K562 (cell line): ENCODE measurements around the gene CDKN2C. TPM values are rescaled to one million over a fixed set of nuclear protein-coding genes. Genes with fewer than 3 reads are reported as not detected.

Source experiments
- ARID3B ChIP-seq: fragments of 250-450 bp; sonication (Bioruptor Pico); IDR thresholded peaks from 2 replicates; pipeline ENCODE4 v1.4.0; 2020; ENCODE audit warnings: borderline replicate concordance
- ATF4 ChIP-seq: fragments of 450-650 bp; formaldehyde crosslinking; IDR thresholded peaks from 2 replicates; pipeline ENCODE4 v1.4.0; 2022; ENCODE audit warnings: mild to moderate bottlenecking, moderate library complexity
- E2F1 ChIP-seq: sonication (generic); formaldehyde crosslinking; IDR thresholded peaks from 2 replicates; pipeline ENCODE4 v1.8.1; 2023; ENCODE audit warnings: mild to moderate bottlenecking, missing genetic modification reagents, moderate library complexity
- E2F4 ChIP-seq: sonication (generic); formaldehyde crosslinking; IDR thresholded peaks from 2 replicates; pipeline ENCODE4 v1.8.0; 2022; ENCODE audit warnings: mild to moderate bottlenecking, low read depth, missing genetic modification reagents
- EP400 ChIP-seq: fragments of 450-650 bp; IDR thresholded peaks from 2 replicates; pipeline ENCODE4 v1.6.1; 2017; ENCODE audit warnings: antibody characterized with exemption, mild to moderate bottlenecking, moderate library complexity
- ESRRA ChIP-seq: fragments of 450-650 bp; IDR thresholded peaks from 2 replicates; pipeline ENCODE4 v1.6.1; 2014; ENCODE audit warnings: low read depth, mild to moderate bottlenecking, moderate library complexity, borderline replicate concordance
- HDAC6 ChIP-seq: IDR thresholded peaks from 2 replicates; pipeline ENCODE4 v1.6.1; 2012; ENCODE audit warnings: low read depth, mild to moderate bottlenecking, control low read depth, inconsistent platforms, low read length, moderate library complexity
- HEY1 ChIP-seq: fragments of 250-450 bp; sonication (Bioruptor Pico); IDR thresholded peaks from 2 replicates; pipeline ENCODE4 v1.5.0; 2020; ENCODE audit warnings: mild to moderate bottlenecking, moderate library complexity, borderline replicate concordance
- HNRNPL ChIP-seq: fragments of 200-400 bp; formaldehyde crosslinking; IDR thresholded peaks from 2 replicates; pipeline ENCODE4 v1.6.1; 2017; ENCODE audit warnings: low read depth, mild to moderate bottlenecking, low read length
- IRF9 ChIP-seq: fragments of 450-650 bp; IDR thresholded peaks from 2 replicates; pipeline ENCODE4 v1.6.1; 2016; ENCODE audit warnings: missing biosample characterization, missing genetic modification characterization
- NKRF ChIP-seq: fragments of 450-650 bp; IDR thresholded peaks from 2 replicates; pipeline ENCODE4 v1.6.1; 2016; ENCODE audit warnings: borderline replicate concordance
- YY1 ChIP-seq, 3 experiments: IDR thresholded peaks; 2 replicates each; pipeline ENCODE4 v1.6.1; 2011; ENCODE audit warnings: low read length in 2 of 3, mild to moderate bottlenecking in 2 of 3, moderate library complexity in 2 of 3, borderline replicate concordance in 1 of 3, control low read depth in 1 of 3, low read depth in 1 of 3; ENCODE audit not compliant: insufficient read depth in 3 of 3, insufficient replicate concordance in 2 of 3, control insufficient read depth in 1 of 3, insufficient read length in 1 of 3; ENCODE audit errors: extremely low read depth in 1 of 3
- ZFPM2 ChIP-seq: fragments of 250-450 bp; sonication (Bioruptor Pico); IDR thresholded peaks from 2 replicates; pipeline ENCODE4 v1.5.1; 2022; ENCODE audit warnings: mild to moderate bottlenecking
- ZNF224 ChIP-seq: sonication (generic); formaldehyde crosslinking; IDR thresholded peaks from 2 replicates; pipeline ENCODE4 v1.8.0; 2022; ENCODE audit warnings: mild to moderate bottlenecking, missing genetic modification reagents
- ZNF354B ChIP-seq: fragments of 250-450 bp; sonication (Bioruptor Pico); IDR thresholded peaks from 2 replicates; pipeline ENCODE4 v1.4.0; 2020
- polyA plus RNA-seq, 8 experiments: library from polyadenylated mRNA; depleted of rRNA in 4 of 8; stranded (reverse) in 5 of 8; unstranded in 3 of 8; fragments of >200 nt; fragmentation: Nextera tagmentation in 2 of 8; fragmentation: Illumina TruSeq in 1 of 8; extraction: Ambion mirVana in 2 of 8; extraction: Trizol in 1 of 8; gene quantifications; 2 replicates each; pipeline versions ENCODE4 v1.2.1 to v1.2.3, GENCODE V29; 2011 to 2014; ENCODE audit warnings: inconsistent platforms in 1 of 8, missing spikeins in 1 of 8
- total RNA-seq, 7 experiments: library from RNA; depleted of rRNA in 6 of 7; stranded (reverse); fragments of >200 nt in 6 of 7; fragmentation: Illumina TruSeq in 2 of 7; extraction: Trizol in 2 of 7; gene quantifications; 2 replicates each; pipeline versions ENCODE4 v1.2.1 to v1.2.3, GENCODE V29; 2011 to 2021; ENCODE audit warnings: low replicate concordance in 1 of 7

The CDKN2C gene
- total and polyA plus RNA-seq, 9 of the 15 experiments (the other 6 are each of a cell fraction or from before 2014, with no cell fraction given) = 11.9 to 74.3 (median 45.9) TPM

- no peak; the same call in 1 of the 2 replicates for TF ChIP-seq NKRF
- peak; percentile 91 for TF ChIP-seq E2F1 (CRISPR knock-in tag)
- no peak for TF ChIP-seq E2F4 (CRISPR knock-in tag)
- peak in 2 of 3 experiments; percentile 64 to 72 for TF ChIP-seq YY1 (IDR thresholded peaks at IDR 0.05; ENCODE audit: borderline replicate concordance in 1 of 3, control insufficient read depth in 1 of 3, extremely low read depth in 1 of 3, insufficient read depth in 3 of 3, insufficient read length in 1 of 3, insufficient replicate concordance in 2 of 3, low read depth in 1 of 3, low read length in 2 of 3)
- peak; percentile 81 for TF ChIP-seq EP400
- no peak for TF ChIP-seq IRF9 (tag)
- TF ChIP-seq ZFPM2 (CRISPR knock-in tag) = no peak
- no peak for TF ChIP-seq HDAC6
- TF ChIP-seq HEY1 = no peak
- no peak for TF ChIP-seq ATF4
- no peak for TF ChIP-seq ZNF354B (CRISPR knock-in tag)
- peak; percentile 95 for TF ChIP-seq HNRNPL
- TF ChIP-seq ZNF224 (CRISPR knock-in tag) = no peak
- TF ChIP-seq ESRRA = peak; percentile 41; the same call in 1 of the 2 replicates
- TF ChIP-seq ARID3B (CRISPR knock-in tag) = no peak
Measured at GRCh38 chr1:50968158-50968820, 1.8 kb upstream of the CDKN2C start (continued).
